WERI-Rb-1 (cell line): ENCODE measurements around the gene RBP4.

Source experiments
- DNase-seq: peaks from one replicate; pipeline ENCODE4 v3.0.0-alpha.2; 2020
- H3K27ac ChIP-seq: fragments of 250-450 bp; sonication (Bioruptor Pico); 2 replicates; pipeline ENCODE4 v1.5.1; 2020; ENCODE audit warnings: mild to moderate bottlenecking, moderate library complexity
- H3K27me3 ChIP-seq: fragments of 250-450 bp; sonication (Bioruptor Pico); 2 replicates; pipeline ENCODE4 v1.5.1; 2021; ENCODE audit warnings: mild to moderate bottlenecking, low read depth, moderate library complexity; ENCODE audit not compliant: insufficient read depth, severe bottlenecking
- H3K36me3 ChIP-seq: fragments of 250-450 bp; sonication (Bioruptor Pico); 2 replicates; pipeline ENCODE4 v1.5.1; 2020; ENCODE audit warnings: mild to moderate bottlenecking, moderate library complexity
- H3K4me3 ChIP-seq: 2 replicates; pipeline ENCODE4 v1.5.1; 2011; ENCODE audit warnings: low read depth, mild to moderate bottlenecking, control low read depth, low read length
- H3K9me3 ChIP-seq: fragments of 250-450 bp; sonication (Bioruptor Pico); 2 replicates; pipeline ENCODE4 v1.5.1; 2021; ENCODE audit warnings: mild to moderate bottlenecking, moderate library complexity; ENCODE audit not compliant: severe bottlenecking
- TF ChIP-seq, protein P1 (sequence below): IDR thresholded peaks from 2 replicates; pipeline ENCODE4 v1.5.1; 2011; ENCODE audit warnings: low read depth, mild to moderate bottlenecking, control low read depth, inconsistent platforms, low read length

RBP4 gene

GRCh38 chr10:93577565-93577964 lies 23.5 kb downstream of the RBP4 start:
- Histone ChIP-seq H3K36me3 (no peaks in the 10 kb centered on the region; the same call in 1 of the 2 replicates), H3K27me3 (no peaks in the 10 kb centered on the region), H3K4me3 (no peak overlapping the region), H3K27ac (no peak overlapping the region), H3K9me3 (peaks cover 12% of the 10 kb centered on the region)
- no peak for DNase-seq
- TF ChIP-seq, protein P1, sequence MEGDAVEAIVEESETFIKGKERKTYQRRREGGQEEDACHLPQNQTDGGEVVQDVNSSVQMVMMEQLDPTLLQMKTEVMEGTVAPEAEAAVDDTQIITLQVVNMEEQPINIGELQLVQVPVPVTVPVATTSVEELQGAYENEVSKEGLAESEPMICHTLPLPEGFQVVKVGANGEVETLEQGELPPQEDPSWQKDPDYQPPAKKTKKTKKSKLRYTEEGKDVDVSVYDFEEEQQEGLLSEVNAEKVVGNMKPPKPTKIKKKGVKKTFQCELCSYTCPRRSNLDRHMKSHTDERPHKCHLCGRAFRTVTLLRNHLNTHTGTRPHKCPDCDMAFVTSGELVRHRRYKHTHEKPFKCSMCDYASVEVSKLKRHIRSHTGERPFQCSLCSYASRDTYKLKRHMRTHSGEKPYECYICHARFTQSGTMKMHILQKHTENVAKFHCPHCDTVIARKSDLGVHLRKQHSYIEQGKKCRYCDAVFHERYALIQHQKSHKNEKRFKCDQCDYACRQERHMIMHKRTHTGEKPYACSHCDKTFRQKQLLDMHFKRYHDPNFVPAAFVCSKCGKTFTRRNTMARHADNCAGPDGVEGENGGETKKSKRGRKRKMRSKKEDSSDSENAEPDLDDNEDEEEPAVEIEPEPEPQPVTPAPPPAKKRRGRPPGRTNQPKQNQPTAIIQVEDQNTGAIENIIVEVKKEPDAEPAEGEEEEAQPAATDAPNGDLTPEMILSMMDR = no peak

DNA sequence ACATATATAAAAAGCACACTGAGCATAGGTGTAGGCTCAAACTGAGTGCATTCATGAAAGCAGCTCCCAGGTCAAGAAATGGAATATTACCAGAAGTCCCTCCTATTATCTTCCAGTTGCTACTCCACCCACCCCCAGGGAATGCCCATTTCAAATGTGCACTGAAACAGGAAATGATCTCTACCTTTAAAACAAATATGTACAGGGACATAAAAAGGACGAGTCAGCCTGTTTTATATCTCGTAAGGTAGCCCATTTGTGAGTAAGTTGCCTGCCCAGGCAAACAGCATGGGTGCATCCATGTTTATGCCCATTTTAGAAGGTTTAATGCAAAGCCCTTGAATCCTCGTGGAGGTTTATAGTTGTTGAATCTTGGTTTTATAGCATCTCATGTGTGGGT lies 24.1 kb downstream of the RBP4 start:
- no peak for DNase-seq
- Histone ChIP-seq H3K27ac (no peak overlapping the region), H3K9me3 (peaks cover 12% of the 10 kb centered on the region), H3K27me3 (no peaks in the 10 kb centered on the region), H3K36me3 (no peaks in the 10 kb centered on the region; the same call in 1 of the 2 replicates), H3K4me3 (no peak overlapping the region)
- TF ChIP-seq, protein P1 = no peak

DNA sequence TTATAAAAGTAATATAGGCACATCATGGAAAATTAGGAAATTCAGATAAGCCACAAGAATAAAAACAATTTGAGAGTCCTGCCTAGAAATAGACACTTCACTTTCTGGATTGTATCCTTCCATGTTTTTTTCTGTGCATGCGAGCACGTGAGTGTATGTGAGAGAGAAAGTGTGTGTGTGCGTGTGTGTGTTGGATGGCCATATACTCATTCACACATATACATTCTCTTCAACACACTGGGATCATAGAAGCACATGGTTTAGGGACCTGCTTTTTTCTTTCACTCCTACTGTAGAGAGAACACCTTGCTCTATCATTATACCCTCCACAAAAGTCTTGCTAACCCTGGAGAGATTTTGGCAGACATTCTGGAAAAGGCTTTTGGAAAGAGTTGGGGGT lies 27.1 kb downstream of the RBP4 start:
- Histone ChIP-seq H3K27ac (no peak overlapping the region), H3K27me3 (no peaks in the 10 kb centered on the region)

GRCh38 chr10:93573051-93573909 lies 27.8 kb downstream of the RBP4 start:
- Histone ChIP-seq H3K9me3 (no peaks in the 10 kb centered on the region), H3K27ac (no peak overlapping the region), H3K4me3 (no peak overlapping the region), H3K27me3 (no peaks in the 10 kb centered on the region), H3K36me3 (no peaks in the 10 kb centered on the region)
- TF ChIP-seq, protein P1 = no peak
- DNase-seq = no peak

More for the DNA sequence above, 27.1 kb downstream of the RBP4 start:
- Histone ChIP-seq H3K36me3 (no peaks in the 10 kb centered on the region), H3K9me3 (no peaks in the 10 kb centered on the region), H3K4me3 (no peak overlapping the region)
- TF ChIP-seq, protein P1 = no peak
- DNase-seq = no peak

DNA sequence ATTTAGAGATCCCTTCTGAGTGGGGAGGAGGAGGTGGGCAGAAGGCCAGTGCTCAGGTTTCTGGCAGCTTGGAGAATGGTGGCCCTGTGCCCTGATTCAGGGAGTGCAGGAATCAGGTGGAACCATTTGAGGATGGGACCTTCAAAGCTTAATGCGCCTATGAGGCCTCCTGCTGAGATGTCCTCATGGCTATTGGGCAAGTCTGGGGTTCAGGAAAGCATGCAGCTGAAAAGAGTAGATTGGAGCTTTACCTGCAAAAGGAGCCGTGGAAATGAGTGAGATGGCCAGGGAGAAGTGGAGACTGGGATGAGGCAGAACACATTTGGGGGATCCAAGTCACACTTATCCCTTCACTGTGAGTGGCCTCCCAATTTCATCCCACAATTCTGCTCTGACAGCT lies 28.4 kb downstream of the RBP4 start:
- H3K36me3 ChIP-seq = no peaks in the 10 kb centered on the region
- no peak overlapping the region for H3K4me3 ChIP-seq
- H3K9me3 ChIP-seq = no peaks in the 10 kb centered on the region
- no peak overlapping the region for H3K27ac ChIP-seq
- DNase-seq = no peak
- TF ChIP-seq, protein P1 = no peak
- H3K27me3 ChIP-seq = no peaks in the 10 kb centered on the region
